Esophagus mucosa (tissue), 1 donor: Measurements from ENCODE around the gene ODAPH. TPM values are rescaled to one million over a fixed set of nuclear protein-coding genes. Genes with fewer than 3 reads are reported as not detected.
"Not testable (repeated sequence)": the region's sequence is repeated elsewhere in the genome, so short reads cannot be mapped to it uniquely, and the experiment has no call there.

ENCODE experiments used
- ATAC-seq: fragments of 200-7000 bp; cut with Tn5 transposase; one replicate; pipeline ENCODE4 v1.9.1; 2020
- total RNA-seq: library from RNA; stranded (reverse); gene quantifications from one replicate; pipeline ENCODE4 v1.2.4, GENCODE V29; 2023
- donor health status: DM: yes; HTN: yes; CAD: no.

The ODAPH gene, protein sequence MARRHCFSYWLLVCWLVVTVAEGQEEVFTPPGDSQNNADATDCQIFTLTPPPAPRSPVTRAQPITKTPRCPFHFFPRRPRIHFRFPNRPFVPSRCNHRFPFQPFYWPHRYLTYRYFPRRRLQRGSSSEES
- 0.12 TPM for total RNA-seq

DNA sequence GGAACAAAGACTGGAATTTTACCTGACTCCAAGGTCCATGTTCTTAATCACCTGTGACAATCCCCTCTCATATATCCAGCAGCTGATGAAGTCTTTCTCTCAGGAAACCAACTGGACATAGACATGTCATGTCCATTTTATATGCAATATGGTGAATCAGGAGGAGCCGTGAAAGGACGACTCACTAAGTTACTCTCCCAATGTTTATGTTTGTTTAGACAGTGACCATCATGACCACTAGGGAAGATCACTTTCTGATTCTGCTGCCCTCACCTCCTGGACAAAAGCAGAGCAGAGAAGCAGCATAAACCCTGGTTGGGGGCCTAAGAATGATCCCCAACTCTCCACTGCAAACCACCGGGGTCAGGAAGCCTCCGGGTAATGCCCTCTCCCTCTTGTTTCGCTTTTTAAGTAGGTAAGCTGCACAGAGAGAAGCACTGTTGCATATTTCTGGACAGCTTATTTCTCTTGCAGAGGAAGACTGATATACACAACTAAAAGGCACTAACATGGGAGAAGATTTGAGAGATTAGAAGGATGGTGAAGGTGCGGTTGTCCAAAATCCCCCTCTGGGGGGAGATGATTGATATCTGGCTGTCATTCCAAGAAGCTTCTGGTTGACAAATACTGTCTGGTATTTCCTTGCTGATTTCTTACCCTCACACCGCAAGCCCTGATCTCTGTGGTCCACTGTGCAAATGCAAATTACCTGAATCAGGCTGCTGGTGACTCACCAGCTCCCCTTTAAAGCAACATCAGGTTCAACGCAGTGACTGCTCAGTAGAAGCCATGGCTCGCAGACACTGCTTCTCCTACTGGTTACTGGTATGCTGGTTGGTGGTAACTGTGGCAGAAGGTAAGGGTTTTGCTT is at the start of gene ODAPH:
Gene ODAPH, plus strand, starts transcription at position 773 of the 871 bp plus-strand sequence. Its CDS starts 17 bp downstream, at position 790.
- ATAC-seq = peak; percentile 60

GRCh38 chr4:75509592-75509991 is 46.3 kb upstream of the ODAPH start:
- ATAC-seq = not testable (repeated sequence)

DNA sequence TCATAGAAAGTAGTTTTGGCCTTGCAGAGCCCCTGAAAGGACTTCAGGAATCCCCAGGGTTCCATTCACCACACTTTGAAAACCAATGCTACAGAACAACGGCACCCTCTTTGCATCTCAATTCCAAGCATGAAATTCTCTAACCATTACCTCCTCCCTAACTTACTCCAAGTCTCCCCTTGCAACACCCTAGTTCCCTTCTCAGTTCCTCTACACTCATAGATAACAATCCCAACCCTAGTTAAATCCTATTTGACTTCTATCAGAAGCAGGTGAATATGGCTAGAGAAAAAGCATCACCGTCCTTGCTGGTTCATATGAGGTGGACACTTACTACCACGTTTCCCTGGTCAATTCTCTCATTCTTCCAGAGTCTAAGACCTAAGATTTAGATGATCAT is 44.0 kb upstream of the ODAPH start:
- no peak for ATAC-seq

DNA sequence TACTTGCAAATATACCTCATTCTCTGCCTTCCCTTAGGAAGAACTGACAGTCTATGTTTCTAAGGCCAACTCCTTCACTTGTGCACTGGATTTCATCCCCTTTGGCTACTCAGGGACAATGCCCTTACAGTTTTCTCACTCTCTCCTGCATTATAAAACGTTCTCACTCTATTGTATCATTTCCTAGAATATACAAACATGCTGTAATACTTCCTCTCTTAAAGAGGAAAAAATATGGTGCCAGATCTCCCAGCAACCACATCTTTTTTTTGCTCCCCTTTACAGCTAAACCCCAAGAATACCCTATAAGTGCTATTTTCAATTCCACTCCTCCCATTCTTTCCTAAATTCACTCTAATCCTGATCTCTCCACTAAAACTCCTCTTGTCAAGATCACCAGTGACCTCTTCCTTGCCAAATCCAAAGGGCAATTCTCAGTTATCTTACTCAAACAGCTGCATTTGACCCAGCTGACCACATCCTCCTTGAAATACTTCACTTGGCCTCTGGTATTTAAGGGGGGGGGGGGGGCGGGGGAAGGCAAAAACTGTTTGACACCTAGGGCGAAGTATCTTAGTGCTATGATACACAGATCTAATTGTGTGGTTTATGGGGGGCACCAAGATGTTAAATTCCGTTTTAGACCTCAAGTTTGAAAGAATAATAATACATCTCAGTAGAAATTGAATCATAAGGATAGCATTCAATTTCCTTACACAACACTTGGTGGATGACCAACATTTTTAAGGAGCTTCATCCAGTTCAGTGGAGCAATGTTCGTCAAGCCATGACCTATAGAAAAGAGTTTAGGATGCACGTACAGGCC is 43.3 kb upstream of the ODAPH start:
- ATAC-seq = no peak

DNA sequence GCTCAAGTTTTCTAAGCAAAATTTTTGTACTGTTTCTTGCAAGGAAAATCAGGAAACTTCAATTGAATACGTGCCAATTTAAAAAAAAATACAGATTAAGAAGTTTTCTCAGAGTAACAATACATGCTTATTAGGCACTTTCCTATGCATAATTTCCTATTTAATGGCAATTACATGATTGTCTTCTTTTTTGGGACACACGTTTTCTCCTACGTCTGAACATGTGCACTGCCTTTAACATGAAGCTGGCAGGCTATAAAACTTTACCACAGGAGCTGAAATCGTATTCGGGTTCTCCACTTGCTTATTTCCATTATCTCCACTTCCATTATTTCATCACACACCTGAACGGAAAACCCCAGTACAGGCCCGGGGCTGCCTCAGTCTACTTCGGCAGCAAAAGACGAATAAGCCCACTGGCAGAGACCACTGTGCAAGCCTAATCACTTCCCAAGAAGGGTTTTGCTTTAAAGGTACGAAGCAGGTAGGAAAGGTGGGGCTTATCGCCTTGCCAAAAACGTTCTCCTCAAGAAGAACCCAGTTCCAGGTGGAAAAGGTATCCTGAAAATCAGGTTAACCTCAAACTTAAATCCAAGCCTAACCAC is 42.2 kb upstream of the ODAPH start:
- ATAC-seq = no peak

DNA sequence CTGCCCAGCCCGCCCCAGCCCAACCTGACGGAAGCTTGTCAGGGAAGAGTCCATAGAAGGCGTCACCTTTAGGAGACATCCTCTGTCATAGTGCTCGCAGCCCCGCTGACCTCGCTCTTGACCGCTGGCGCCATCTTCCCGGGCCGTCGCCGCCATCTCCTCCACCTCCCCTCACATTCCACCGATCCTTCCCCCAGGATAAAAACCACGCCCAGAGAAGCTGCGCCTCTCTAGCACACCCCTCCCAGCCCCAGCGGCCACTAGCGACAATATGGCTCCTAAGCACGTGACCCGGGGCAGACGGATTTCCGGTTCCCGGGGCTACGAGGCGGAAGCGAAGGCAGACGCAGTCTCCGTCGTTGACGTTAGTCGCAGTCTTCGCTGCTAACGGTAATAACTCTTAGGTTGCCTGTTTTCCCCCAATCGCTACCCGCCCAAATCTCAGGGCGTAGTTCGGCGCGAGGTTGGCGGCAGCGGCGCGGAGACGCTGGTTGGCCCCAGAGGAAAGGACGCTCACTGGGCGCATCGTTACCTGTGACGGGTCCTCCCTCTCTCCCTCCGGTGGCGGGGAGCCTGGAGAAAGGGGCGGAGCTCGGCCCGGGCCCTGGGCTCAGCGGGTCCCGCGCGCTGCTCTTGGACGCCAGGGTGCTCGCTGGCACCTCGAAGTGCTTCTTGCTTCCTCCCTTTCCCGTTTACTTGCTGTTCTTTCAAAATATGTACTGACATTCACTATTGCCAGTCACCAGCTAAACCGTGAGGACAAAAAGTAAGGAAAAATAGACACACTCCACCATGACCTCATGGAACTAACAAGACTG is 41.5 kb upstream of the ODAPH start, which contains the start of the genes RCHY1 and THAP6:
Gene RCHY1, minus strand, starts transcription at position 273 of the 818 bp plus-strand sequence. Its CDS starts 117 bp downstream, at position 156.
Gene THAP6, plus strand, starts transcription at position 343 of the 818 bp plus-strand sequence. CDS start 980 bp downstream, outside the sequence.
- ATAC-seq = peak; percentile 97

GRCh38 chr4:75514949-75515612 is 40.8 kb upstream of the ODAPH start:
- ATAC-seq = no peak

GRCh38 chr4:75516144-75516543 is 39.7 kb upstream of the ODAPH start:
- no peak for ATAC-seq

DNA sequence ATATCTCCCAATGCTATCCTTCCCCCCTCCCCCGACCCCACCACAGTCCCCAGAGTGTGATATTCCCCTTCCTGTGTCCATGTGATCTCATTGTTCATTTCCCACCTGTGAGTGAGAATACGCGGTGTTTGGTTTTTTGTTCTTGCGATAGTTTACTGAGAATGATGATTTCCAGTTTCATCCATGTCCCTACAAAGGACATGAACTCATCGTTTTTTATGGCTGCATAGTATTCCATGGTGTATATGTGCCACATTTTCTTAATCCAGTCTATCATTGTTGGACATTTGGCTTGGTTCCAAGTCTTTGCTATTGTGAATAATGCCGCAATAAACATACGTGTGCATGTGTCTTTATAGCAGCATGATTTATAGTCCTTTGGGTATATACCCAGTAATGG is 36.4 kb upstream of the ODAPH start:
- ATAC-seq = not testable (repeated sequence)

DNA sequence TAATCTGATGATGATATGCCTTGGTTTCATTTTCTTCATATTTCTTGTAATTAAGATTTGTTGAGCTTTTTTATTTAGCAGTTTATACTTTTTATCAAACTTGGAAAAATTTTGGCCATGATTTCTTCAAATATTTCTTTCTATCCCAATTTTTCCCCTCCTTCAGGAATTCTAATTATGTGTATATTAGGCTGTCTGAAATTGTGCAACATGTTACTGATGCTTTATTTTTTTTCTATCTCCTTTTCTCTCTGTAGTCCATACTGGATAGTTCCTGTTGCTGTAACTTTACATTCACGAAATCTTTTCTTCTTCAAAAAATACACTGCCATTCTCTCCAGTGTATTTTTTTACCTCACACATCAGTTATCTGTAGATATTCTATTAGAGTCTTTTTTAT is 30.8 kb upstream of the ODAPH start:
- ATAC-seq = no peak

GRCh38 chr4:75525910-75526309 is 30.0 kb upstream of the ODAPH start:
- ATAC-seq = no peak

DNA sequence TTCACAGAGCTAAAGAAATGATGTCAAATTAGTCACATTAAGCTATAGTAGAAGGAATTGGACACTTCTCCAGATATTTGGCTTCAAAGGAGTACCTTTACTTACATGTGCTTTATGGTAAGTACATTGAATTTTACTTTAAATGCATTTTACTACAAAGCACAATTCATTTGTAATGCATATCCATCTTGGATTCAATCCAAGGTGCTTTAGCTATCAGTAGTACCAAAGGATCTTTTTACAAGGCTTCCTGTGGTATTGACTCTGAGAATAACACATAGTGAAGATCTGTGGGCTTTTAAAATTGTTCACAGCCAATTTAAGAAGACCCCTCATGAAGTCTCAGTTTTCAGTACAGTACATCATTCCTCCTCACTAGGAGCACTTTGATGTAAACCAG is 28.4 kb upstream of the ODAPH start:
- no peak for ATAC-seq

GRCh38 chr4:75530556-75531322 is 25.1 kb upstream of the ODAPH start:
- no peak for ATAC-seq

- ATAC-seq = not testable (repeated sequence)
Measured at GRCh38 chr4:75531536-75532143, 24.2 kb upstream of the ODAPH start.

DNA sequence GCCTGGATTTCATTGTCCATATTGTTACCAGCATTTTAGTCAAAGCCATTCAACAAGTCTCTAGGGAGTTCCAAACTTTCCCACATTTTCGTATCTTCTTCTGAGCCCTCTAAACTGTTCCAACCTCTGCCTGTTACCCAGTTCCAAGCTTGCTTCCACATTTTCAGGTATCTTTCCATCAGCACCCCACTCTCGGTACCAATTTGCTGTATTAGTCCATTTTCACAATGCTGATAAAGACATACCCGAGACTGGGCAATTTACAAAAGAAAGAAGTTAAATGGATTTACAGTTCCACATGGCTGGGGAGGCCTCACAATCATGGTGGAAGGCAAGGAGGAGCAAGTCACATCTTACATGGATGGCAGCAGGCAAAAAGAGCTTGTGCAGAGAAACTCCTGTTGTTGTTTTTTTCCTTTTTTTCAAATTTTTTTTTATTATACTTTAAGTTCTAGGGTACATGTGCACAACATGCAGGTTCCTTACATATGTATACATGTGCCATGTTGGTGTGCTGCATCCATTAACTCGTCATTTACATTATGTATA is 22.5 kb upstream of the ODAPH start:
- not testable (repeated sequence) for ATAC-seq

- not testable (repeated sequence) for ATAC-seq
Measured at GRCh38 chr4:75533926-75534325, 21.9 kb upstream of the ODAPH start.

GRCh38 chr4:75537308-75537707 is 18.6 kb upstream of the ODAPH start:
- not testable (repeated sequence) for ATAC-seq

GRCh38 chr4:75542824-75543223 is 13.0 kb upstream of the ODAPH start:
- ATAC-seq = no peak

DNA sequence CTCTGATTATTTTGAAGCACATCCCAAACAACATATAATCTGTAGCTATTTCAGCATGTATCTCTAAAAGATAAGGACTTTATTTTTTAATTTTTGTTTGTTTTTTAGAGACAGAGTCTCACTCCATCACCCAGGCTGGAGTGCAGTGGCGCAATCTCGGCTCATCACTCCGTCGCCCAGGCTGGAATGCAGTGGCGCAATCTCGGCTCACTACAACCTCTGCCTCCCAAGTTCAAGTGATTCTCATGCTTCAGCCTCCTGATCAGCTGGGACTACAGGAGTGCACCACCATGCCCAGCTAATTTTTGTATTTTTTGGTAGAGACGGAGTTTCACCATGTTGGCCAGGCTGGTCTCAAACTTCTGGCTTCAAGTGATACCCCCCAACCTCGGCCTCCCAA is 11.6 kb upstream of the ODAPH start:
- ATAC-seq = not testable (repeated sequence)
